Osteocyte (in vitro differentiated cells): ENCODE results near the gene INAFM2. TPM values are rescaled to one million over a fixed set of nuclear protein-coding genes. Genes with fewer than 3 reads are reported as not detected.

ENCODE experiments used
- DNase-seq: peaks from one replicate; pipeline ENCODE4 v3.0.0; 2021; ENCODE audit warnings: mixed read lengths; ENCODE audit not compliant: unreplicated experiment; ENCODE audit errors: extremely low spot score
- H3K27ac Mint-ChIP-seq: one replicate; pipeline ENCODE4 v1.8.0; 2021; ENCODE audit warnings: mild to moderate bottlenecking, mixed read lengths; ENCODE audit not compliant: unreplicated experiment
- H3K27me3 Mint-ChIP-seq: one replicate; pipeline ENCODE4 v1.8.0; 2021; ENCODE audit warnings: mixed read lengths; ENCODE audit not compliant: unreplicated experiment
- H3K36me3 Mint-ChIP-seq: one replicate; pipeline ENCODE4 v1.8.0; 2021; ENCODE audit warnings: mixed read lengths; ENCODE audit not compliant: unreplicated experiment
- H3K4me1 Mint-ChIP-seq: one replicate; pipeline ENCODE4 v1.8.0; 2021; ENCODE audit warnings: mixed read lengths; ENCODE audit not compliant: unreplicated experiment
- H3K4me3 Mint-ChIP-seq: one replicate; pipeline ENCODE4 v1.8.0; 2021; ENCODE audit warnings: mild to moderate bottlenecking, moderate library complexity, mixed read lengths; ENCODE audit not compliant: unreplicated experiment
- H3K9me3 Mint-ChIP-seq: one replicate; pipeline ENCODE4 v1.8.0; 2021; ENCODE audit warnings: mixed read lengths; ENCODE audit not compliant: unreplicated experiment
- total RNA-seq: library from RNA; stranded (reverse); gene quantifications from 2 replicates; pipeline ENCODE4 v1.2.1, GENCODE V29; 2021
- TF ChIP-seq, protein P1 (sequence below): fragments of 200-600 bp; sonication (generic); IDR thresholded peaks from 2 replicates; pipeline ENCODE4 v1.5.0; 2021; ENCODE audit warnings: antibody characterized with exemption, mild to moderate bottlenecking, moderate library complexity

INAFM2 gene
- total RNA-seq, 1 donor from 2014 or later, result 69.0 TPM

DNA sequence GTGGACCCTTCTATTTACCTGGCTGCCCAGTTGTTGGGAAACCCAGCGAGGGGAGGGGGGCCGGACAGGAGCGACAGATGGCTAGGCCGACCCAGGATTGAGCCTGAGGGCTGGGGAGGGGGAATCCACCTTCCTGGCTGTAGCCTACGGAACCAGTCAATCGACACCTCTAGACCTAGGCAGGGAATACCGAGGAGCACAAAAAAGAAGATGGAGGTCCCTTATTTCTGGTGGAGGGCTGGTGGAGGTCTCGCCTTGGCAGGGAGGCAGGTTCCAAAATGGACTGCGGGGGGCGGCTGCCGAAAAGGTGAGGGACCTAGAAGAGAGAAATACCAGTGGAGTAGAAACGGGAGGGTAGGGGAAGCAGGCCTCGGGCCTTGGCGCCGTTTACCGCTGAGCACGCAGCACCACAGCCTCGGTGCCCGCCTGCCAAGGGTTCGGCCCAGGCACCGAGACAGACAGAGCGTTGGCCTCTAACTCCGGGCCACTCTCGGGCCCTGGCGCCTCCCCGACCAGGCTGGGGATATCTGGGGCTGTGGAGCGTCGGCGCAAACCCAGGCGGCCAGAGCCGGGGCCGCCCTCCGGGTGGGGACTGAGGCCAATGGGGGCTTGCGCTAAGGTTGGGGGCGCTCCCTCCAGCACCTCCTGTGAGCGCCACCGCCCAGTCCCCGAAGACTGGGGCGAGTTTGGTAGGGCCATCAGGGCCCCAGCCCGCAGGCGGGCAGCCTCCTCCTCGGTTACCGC is 42.3 kb upstream of the INAFM2 start:
- H3K27me3 Mint-ChIP-seq, result peaks cover 34% of the 10 kb centered on the region
- TF ChIP-seq, protein P1, sequence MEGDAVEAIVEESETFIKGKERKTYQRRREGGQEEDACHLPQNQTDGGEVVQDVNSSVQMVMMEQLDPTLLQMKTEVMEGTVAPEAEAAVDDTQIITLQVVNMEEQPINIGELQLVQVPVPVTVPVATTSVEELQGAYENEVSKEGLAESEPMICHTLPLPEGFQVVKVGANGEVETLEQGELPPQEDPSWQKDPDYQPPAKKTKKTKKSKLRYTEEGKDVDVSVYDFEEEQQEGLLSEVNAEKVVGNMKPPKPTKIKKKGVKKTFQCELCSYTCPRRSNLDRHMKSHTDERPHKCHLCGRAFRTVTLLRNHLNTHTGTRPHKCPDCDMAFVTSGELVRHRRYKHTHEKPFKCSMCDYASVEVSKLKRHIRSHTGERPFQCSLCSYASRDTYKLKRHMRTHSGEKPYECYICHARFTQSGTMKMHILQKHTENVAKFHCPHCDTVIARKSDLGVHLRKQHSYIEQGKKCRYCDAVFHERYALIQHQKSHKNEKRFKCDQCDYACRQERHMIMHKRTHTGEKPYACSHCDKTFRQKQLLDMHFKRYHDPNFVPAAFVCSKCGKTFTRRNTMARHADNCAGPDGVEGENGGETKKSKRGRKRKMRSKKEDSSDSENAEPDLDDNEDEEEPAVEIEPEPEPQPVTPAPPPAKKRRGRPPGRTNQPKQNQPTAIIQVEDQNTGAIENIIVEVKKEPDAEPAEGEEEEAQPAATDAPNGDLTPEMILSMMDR, result no peak
- H3K9me3 Mint-ChIP-seq, result no peaks in the 10 kb centered on the region
- peak overlapping the region; percentile 55 for H3K4me3 Mint-ChIP-seq
- DNase-seq, result no peak
- peaks cover 28% of the 10 kb centered on the region for H3K4me1 Mint-ChIP-seq
- H3K27ac Mint-ChIP-seq, result no peak overlapping the region
- no peaks in the 10 kb centered on the region for H3K36me3 Mint-ChIP-seq

DNA sequence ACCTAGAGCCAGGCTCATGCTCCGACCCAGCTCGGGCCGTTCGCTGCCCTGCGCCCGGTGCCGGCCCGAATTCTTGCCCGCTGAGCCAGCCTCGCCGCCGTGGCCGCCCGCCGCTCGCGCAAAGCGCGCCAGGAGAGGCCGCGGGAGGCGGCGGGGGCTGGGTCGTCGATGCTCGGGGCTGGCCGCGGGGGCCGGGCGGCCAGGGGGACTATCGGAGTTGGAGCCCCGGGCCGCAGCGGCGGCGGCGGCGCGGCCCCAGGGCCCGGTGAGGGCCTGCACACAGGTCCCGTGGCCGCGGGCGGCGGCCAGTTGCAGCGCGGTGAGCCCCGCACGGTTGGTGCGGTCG is 41.7 kb upstream of the INAFM2 start:
- Mint-ChIP-seq H3K4me3 (no peak overlapping the region), H3K4me1 (peaks cover 28% of the 10 kb centered on the region), H3K27ac (no peak overlapping the region), H3K9me3 (no peaks in the 10 kb centered on the region), H3K36me3 (no peaks in the 10 kb centered on the region), H3K27me3 (peaks cover 34% of the 10 kb centered on the region)
- TF ChIP-seq, protein P1, result no peak
- no peak for DNase-seq

DNA sequence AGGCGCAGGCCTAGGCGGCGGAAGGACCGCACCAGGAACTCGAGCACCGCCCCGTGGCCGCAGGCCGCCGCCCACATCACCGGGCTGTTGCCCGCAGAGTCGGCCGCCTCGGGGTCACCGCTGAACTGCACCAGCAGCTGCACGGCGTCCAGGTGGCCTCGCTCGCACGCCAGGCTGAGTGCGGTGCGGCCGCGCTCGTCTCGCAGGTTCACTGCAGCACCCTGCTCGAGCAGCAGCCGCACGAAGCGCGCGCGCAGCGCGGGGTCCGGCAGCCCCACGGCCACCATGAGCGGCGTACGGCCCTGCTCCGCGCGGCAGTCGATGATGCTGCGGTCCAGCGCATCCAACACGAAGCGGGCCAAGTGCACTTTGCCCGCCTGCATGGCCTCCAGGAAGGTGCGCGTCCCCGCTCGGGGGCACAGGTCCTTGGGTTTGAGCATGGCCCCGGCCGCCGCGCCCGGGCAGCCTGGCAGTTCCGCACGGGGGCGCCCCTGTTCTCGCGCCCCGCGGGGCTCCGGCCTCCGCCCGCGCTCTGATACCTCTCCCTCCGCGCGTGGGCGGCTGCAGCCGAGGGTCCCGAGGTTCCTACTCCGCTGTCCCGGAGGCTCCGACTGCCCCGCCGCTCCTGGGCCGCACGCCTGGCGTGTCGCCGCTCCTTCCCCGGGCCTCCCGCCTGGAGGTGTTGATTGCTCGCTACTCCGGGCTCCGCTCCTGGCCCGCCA is 41.2 kb upstream of the INAFM2 start:
- no peaks in the 10 kb centered on the region for H3K9me3 Mint-ChIP-seq
- no peaks in the 10 kb centered on the region for H3K36me3 Mint-ChIP-seq
- no peak for DNase-seq
- no peak overlapping the region for H3K27ac Mint-ChIP-seq
- H3K4me3 Mint-ChIP-seq, result peak overlapping the region; percentile 65
- peaks cover 27% of the 10 kb centered on the region for H3K4me1 Mint-ChIP-seq
- TF ChIP-seq, protein P1, result peak; percentile 63
- H3K27me3 Mint-ChIP-seq, result peaks cover 34% of the 10 kb centered on the region

- peaks cover 34% of the 10 kb centered on the region for H3K27me3 Mint-ChIP-seq
- H3K27ac Mint-ChIP-seq, result no peak within 1 kb of the TSS
- H3K4me3 Mint-ChIP-seq, result peak within 1 kb of the TSS; percentile 65
- peaks cover 33% of the 10 kb centered on the region for H3K4me1 Mint-ChIP-seq
- no peak for DNase-seq
- no peaks in the 10 kb centered on the region for H3K9me3 Mint-ChIP-seq
- no peaks in the 10 kb centered on the region for H3K36me3 Mint-ChIP-seq
- TF ChIP-seq, protein P1, result no peak
These were observed 40.5 kb upstream of the INAFM2 start, which contains the start of gene ANKRD63 for GRCh38 chr15:40282869-40283614. ANKRD63 (minus strand) TSS chr15:40283064; CDS start chr15:40282586, 478 bp downstream.
